Central memory CD8-positive, alpha-beta T cell (primary cell): ENCODE data around the gene SLC17A9.

Experiments
- ATAC-seq: fragments of 150-1000 bp; cut with Tn5 transposase; replicated peaks from 2 replicates; pipeline ENCODE4 v1.10.0; 2022; ENCODE audit warnings: mild to moderate bottlenecking, moderate FRiP score, moderate number of reproducible peaks; ENCODE audit not compliant: poor library complexity, severe bottlenecking; ENCODE audit errors: extremely low read depth
- DNase-seq, 2 donors: peaks; one replicate each; pipeline ENCODE4 v3.0.0; 2021; ENCODE audit warnings: low spot score in 2 of 2
- H3K27ac Mint-ChIP-seq: one replicate; pipeline ENCODE4 v1.8.0; 2022; ENCODE audit warnings: low read depth, mild to moderate bottlenecking, moderate library complexity, mixed read lengths
- H3K27me3 Mint-ChIP-seq: one replicate; pipeline ENCODE4 v1.8.0; 2022; ENCODE audit warnings: mixed read lengths
- H3K36me3 Mint-ChIP-seq: one replicate; pipeline ENCODE4 v1.8.0; 2022; ENCODE audit warnings: mild to moderate bottlenecking, moderate library complexity, mixed read lengths; ENCODE audit not compliant: insufficient read depth
- H3K4me1 Mint-ChIP-seq: one replicate; pipeline ENCODE4 v1.8.0; 2022; ENCODE audit warnings: mixed read lengths
- H3K4me3 Mint-ChIP-seq: one replicate; pipeline ENCODE4 v1.8.0; 2022; ENCODE audit warnings: mild to moderate bottlenecking, moderate library complexity, mixed read lengths
- H3K9me3 Mint-ChIP-seq: one replicate; pipeline ENCODE4 v1.8.0; 2022; ENCODE audit warnings: mixed read lengths

Gene SLC17A9

DNA sequence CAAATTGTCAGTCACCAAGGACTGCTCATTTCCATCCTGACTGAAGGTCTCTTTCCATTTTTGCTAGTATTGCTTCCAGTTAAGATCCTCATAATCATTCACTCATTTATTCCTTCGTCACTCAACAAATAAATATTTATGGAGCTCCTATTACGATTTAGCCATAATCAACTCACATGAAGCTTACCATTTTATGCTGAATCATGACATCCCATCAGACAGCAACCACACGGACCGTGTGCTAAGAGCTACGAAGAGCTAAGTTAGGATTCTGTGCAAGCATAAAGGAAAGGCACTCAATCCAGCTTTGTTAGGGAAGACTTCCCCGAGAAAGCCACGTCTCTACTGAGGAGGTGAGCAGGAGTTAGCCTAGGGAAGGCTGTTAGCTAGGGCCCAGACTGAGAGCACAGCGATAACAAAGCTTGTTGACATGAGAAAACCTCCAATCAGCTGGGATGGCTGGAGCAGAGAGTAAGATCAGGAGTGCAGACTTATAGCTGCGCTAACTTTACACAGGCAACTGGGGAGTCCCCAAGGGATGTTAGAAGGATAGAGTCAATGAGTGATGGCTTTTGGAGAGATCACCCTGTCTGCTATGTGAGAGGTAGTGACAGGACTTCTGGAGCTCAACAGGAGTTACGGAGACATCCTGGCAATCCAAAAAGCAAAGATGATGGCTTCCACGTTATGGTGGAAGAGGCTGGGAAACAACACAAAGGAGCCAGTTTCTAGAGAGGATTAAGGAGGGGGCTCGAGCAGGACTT is 17.1 kb upstream of the SLC17A9 start:
- Mint-ChIP-seq H3K36me3 (peaks cover 11% of the 10 kb centered on the region), H3K4me1 (peaks cover 29% of the 10 kb centered on the region), H3K4me3 (no peak overlapping the region), H3K27me3 (no peaks in the 10 kb centered on the region), H3K9me3 (no peaks in the 10 kb centered on the region), H3K27ac (no peak overlapping the region)
- ATAC-seq (no peak), DNase-seq (no peak)

DNA sequence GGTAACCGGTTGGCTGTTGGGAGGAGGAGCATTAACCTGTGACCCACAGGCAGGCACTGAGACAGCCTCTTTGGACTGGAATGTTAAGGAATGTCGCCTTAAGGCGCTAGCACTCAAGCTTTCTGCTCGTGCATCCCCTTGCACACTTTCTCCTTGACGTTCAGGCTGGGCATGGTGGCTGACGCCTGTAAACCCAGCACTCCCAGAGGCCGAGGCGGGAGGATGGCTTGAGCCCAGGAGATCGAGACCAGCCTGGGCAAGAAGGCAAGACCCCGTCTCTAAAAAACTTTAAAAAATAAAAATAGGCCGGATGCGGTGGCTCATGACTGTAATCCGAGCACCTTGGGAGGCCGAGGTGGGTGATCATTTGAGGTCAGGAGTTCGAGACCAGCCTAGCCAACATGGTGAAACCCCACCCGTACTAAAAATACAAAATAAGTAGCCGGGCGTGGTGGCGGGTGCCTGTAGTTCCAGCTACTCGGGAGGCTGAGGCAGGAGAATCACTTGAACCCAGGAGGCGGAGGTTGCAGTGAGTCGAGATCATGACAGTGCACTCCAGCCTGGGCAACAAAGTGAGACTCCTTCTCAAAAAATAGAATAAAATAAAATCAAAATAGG is 16.4 kb upstream of the SLC17A9 start:
- Mint-ChIP-seq H3K4me3 (no peak overlapping the region), H3K36me3 (peaks cover 12% of the 10 kb centered on the region), H3K27ac (no peak overlapping the region), H3K4me1 (peaks cover 29% of the 10 kb centered on the region), H3K27me3 (no peaks in the 10 kb centered on the region), H3K9me3 (no peaks in the 10 kb centered on the region)
- DNase-seq: no peak
- no peak for ATAC-seq

DNA sequence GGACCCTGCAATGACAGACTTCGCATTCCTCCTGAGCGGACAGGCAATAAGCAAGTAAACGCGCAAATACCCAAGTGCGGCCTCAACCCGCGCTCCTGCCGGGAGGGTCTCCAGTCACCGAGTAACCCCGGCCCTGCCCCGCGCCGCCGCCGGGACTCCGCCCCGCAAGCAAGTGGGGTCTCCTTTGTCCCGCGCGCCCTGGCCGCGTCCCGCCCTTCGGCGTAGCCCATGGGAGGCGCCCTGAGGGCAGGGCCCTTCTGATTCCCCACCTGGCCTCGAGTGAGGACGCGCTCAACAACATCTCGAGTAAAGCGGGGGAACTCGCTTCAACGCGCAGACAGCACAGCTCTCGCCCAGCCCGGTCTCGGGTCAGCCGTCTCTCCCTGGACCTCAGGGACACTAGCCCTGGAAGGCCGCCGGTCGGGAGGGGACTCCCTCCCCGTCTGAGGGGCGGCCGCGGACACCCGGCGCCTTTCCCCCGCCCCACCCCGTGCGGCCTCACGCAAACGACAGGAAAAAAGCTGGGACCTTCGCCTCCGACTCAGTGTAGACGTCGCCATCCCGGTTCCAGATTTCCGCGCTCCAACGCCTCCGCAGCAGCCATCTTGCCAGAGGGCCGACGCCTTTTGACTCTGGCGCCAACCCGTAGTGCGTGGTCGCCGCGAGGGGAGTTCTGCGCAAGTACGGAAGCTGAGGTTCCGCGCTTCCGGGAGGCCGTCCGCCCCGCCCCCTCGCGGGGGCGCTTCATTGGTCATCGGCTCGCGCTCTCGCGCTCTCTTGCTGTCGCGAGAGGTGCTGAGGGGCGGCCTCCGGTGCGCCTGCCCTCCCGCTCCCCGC is 15.0 kb upstream of the SLC17A9 start:
- H3K27me3 Mint-ChIP-seq: no peaks in the 10 kb centered on the region
- peak; percentile 87 for ATAC-seq
- DNase-seq: peak; percentile 94 to 95
- peak overlapping the region; percentile 97 for H3K4me3 Mint-ChIP-seq
- peaks cover 12% of the 10 kb centered on the region for H3K36me3 Mint-ChIP-seq
- H3K27ac Mint-ChIP-seq: peak overlapping the region; percentile 94
- no peaks in the 10 kb centered on the region for H3K9me3 Mint-ChIP-seq
- peaks cover 36% of the 10 kb centered on the region for H3K4me1 Mint-ChIP-seq

DNA sequence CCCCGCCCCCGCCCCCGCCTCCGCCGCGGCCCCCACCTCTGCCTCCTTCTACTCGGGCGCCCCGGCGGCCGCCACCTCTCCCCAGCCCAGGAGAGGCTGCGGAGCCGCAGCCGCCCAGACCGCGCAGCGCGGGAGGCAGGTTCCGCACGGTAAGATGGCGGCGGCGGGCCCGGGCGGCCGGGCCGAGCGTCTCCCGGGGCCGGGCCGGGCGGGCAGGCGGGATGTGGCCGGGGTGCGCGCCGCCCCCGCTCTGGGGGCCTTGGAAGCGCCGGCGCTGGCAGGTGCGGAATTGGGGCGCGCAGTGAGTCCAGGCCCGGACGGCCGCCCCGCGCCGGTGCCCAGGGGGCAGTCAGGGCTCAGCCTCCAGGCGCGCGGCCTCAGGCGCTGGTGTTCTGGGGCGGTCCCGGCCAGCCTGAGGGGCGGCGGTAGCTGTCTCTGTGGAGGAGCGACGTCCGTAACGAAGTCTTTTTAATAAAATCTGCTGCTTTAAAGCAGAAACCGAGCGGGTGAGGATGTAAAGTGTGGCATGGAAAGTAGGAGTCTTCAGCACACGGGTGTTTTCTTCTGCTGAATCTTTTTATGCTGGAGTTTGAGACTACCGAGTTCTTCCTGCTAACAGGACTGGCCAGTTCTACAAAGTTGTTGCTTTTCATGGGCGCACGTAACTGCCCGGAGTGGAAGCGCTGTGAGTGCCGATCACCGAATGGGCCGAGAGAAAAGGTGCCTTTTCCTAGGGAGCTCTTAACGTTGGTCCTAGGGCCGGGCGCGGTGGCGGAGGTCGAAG is 14.2 kb upstream of the SLC17A9 start, which contains the start of gene GID8:
Gene GID8 (plus strand): TSS at position 43 of the 784 bp plus-strand sequence. CDS start 3,356 bp downstream, outside the sequence.
- DNase-seq (peak in 1 of 2 donors; percentile 36), ATAC-seq (peak; percentile 61)
- Mint-ChIP-seq H3K27me3 (no peaks in the 10 kb centered on the region), H3K4me3 (peak within 1 kb of the TSS; percentile 97), H3K27ac (peak within 1 kb of the TSS; percentile 94), H3K4me1 (peaks cover 31% of the 10 kb centered on the region), H3K9me3 (no peaks in the 10 kb centered on the region), H3K36me3 (peaks cover 18% of the 10 kb centered on the region)

DNA sequence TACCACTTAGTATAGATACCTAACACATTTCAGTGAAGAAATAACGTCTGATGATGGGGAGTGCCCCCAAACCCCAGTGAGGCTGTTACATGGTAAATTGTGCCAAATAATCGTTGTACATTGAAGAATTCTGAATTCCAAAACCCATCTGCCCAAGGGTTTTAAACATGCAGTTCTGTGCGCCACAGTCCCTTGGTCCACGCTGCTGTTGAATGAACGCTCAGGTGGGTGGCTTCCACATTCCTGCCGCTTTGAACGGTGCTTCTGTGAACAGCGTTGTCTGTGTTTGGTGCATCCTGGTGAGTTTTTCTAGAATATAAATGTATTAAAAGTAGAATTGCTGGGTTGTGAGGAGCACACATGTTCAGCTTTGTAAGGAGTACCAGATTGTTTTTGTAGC is 11.6 kb upstream of the SLC17A9 start:
- H3K27ac Mint-ChIP-seq: no peak overlapping the region
- no peaks in the 10 kb centered on the region for H3K27me3 Mint-ChIP-seq
- no peaks in the 10 kb centered on the region for H3K9me3 Mint-ChIP-seq
- H3K36me3 Mint-ChIP-seq: peaks cover 35% of the 10 kb centered on the region
- no peak overlapping the region for H3K4me3 Mint-ChIP-seq
- DNase-seq (no peak), ATAC-seq (no peak)
- peaks cover 30% of the 10 kb centered on the region for H3K4me1 Mint-ChIP-seq

DNA sequence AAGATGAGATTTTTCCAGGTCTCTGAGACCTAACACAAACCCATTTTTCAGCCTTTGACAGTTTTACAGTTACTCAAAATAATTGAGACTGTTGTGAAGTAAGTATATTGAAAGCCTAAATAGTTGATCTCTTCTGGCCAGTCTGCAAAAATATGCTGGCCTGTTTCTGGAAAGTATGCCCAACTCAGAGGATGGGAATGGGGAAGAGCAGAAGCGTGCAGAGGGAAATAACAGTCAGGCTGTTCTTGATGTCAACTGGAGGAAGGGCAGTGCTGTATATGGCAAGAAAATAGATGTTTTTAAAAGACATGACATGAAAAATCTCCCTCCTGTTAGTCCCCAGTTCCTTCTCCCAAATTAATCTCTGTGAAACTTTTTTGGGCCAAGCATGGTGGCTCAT is 10.7 kb upstream of the SLC17A9 start:
- peaks cover 38% of the 10 kb centered on the region for H3K36me3 Mint-ChIP-seq
- H3K4me1 Mint-ChIP-seq: peaks cover 29% of the 10 kb centered on the region
- DNase-seq: no peak
- no peak for ATAC-seq
- H3K9me3 Mint-ChIP-seq: no peaks in the 10 kb centered on the region
- H3K27ac Mint-ChIP-seq: peak overlapping the region; percentile 76
- H3K4me3 Mint-ChIP-seq: no peak overlapping the region
- no peaks in the 10 kb centered on the region for H3K27me3 Mint-ChIP-seq

DNA sequence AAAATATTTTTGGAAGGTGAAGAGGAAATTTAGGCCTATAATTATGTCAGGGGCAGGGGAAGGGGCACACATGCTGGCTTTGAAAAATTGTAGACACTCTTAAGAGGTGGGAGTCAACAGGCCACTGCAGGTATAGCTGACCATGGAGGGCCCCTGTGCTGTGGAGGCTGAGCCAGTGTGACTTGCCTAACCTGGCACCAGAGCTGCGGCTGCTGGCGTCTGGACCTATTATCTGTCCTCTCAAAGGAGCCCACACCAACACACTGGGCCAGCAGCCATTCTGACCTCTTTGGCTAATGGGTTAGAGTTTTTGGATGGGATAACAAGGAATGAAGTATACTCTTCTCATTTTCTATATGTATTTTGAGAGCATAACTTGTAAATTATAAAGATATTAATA is 10.1 kb upstream of the SLC17A9 start:
- Mint-ChIP-seq H3K4me1 (peaks cover 30% of the 10 kb centered on the region), H3K36me3 (peaks cover 41% of the 10 kb centered on the region), H3K4me3 (no peak overlapping the region), H3K9me3 (no peaks in the 10 kb centered on the region), H3K27me3 (no peaks in the 10 kb centered on the region), H3K27ac (peak overlapping the region; percentile 76)
- ATAC-seq (no peak), DNase-seq (no peak)

DNA sequence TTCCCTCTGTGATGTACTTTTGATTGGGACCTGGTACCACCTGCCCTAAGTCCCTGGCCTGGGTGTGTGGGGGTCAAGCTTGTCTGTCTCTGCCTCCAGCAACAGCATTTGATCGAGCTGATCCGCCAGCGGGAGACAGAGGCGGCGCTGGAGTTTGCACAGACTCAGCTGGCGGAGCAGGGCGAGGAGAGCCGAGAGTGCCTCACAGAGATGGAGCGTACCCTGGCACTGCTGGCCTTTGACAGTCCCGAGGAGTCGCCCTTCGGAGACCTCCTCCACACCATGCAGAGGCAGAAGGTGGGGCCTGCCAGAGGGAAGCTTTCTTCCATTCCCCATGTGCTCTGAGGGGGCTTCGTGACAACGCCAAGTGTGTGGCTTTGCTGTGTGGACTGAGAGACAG is 9.1 kb upstream of the SLC17A9 start:
- Mint-ChIP-seq H3K9me3 (no peaks in the 10 kb centered on the region), H3K4me3 (no peak overlapping the region), H3K27ac (no peak overlapping the region), H3K36me3 (peaks cover 38% of the 10 kb centered on the region), H3K27me3 (no peaks in the 10 kb centered on the region), H3K4me1 (peaks cover 34% of the 10 kb centered on the region)
- ATAC-seq (no peak), DNase-seq (no peak)

DNA sequence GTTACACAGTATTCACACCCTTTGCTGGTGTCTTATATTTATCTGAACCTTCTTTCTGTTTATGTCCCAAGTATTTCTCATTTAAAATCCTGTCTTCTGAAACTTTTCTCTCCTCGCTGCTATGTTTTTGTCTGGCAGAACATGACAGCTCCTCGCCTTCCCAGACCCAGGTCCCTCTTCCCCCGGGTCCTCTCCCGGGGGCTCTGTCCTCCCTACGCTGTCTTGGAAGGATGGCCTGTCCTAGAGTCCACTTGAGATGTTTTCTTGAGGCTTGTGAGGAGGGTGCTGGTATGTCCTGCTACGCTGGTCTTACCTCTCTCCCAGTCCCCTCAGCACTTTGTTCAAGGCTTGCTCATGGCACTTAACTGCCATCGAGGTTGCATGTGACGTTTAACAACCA is 8.3 kb upstream of the SLC17A9 start:
- Mint-ChIP-seq H3K36me3 (peaks cover 36% of the 10 kb centered on the region), H3K27ac (no peak overlapping the region), H3K4me1 (peaks cover 26% of the 10 kb centered on the region), H3K27me3 (no peaks in the 10 kb centered on the region), H3K4me3 (no peak overlapping the region), H3K9me3 (no peaks in the 10 kb centered on the region)
- ATAC-seq: no peak
- no peak for DNase-seq

DNA sequence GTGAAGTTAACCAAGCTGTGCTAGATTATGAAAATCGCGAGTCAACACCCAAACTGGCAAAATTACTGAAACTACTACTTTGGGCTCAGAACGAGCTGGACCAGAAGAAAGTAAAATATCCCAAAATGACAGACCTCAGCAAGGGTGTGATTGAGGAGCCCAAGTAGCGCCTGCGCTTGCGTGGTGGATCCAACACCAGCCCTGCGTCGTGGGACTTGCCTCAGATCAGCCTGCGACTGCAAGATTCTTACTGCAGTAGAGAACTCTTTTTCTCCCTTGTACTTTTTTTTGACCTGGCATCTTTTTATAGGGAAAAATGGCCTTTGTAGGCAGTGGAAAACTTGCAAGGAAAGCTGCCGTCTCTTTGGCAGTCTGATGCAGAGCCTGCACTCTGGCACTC is 7.8 kb upstream of the SLC17A9 start:
- H3K4me1 Mint-ChIP-seq: peaks cover 20% of the 10 kb centered on the region
- H3K4me3 Mint-ChIP-seq: no peak overlapping the region
- H3K27ac Mint-ChIP-seq: no peak overlapping the region
- DNase-seq: no peak
- H3K9me3 Mint-ChIP-seq: no peaks in the 10 kb centered on the region
- ATAC-seq: no peak
- no peaks in the 10 kb centered on the region for H3K27me3 Mint-ChIP-seq
- peaks cover 37% of the 10 kb centered on the region for H3K36me3 Mint-ChIP-seq

DNA sequence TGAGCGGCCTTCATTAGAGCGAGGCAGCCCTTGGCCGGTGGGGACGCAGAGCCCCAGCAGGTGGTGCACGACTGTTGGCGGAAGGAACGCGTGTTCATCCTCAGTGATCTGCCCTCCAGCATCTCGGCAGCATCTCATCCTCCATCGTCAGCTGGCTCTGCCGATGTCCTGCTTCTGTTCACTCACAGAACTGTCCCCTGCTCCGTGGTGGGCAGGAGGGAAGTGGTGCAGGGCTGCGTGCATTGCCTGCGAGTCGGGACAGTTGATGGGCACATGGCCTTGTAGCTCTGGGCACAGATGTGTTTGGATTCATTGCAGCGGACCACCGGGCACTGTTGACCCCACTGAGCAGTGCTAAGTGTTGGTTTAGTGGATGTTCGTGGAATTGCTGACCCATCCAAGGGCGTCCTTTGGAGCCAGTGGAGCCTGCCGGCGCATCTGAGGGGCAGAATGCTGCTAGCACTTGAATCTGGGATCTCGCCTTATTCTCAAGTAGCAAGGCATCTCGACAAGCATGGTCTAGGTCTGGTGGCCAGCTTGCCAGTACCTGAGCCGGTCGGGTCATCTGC is 6.7 kb upstream of the SLC17A9 start:
- peaks cover 17% of the 10 kb centered on the region for H3K4me1 Mint-ChIP-seq
- no peaks in the 10 kb centered on the region for H3K9me3 Mint-ChIP-seq
- no peak overlapping the region for H3K27ac Mint-ChIP-seq
- no peaks in the 10 kb centered on the region for H3K27me3 Mint-ChIP-seq
- DNase-seq (no peak), ATAC-seq (no peak)
- no peak overlapping the region for H3K4me3 Mint-ChIP-seq
- peaks cover 35% of the 10 kb centered on the region for H3K36me3 Mint-ChIP-seq

DNA sequence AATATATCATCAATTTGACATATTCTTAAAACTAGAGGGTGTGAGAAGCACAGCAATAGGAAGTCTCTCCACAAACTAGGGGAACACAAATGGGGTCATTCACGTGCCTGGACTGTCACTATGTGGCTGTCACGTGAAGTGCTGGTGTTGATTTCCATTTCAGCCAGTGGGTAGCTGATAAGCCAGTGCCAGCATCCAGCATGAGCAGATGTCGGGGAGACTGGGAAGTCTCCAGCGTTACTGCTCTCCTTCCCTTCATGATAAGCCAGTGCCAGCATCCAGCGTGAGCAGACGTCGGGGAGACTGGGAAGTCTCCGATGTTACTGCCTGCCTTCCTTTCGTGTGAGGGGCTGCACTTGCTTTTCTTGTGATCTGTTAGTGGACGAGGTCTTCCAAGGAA is 5.6 kb upstream of the SLC17A9 start:
- H3K27ac Mint-ChIP-seq: no peak overlapping the region
- peaks cover 37% of the 10 kb centered on the region for H3K36me3 Mint-ChIP-seq
- DNase-seq: no peak
- no peaks in the 10 kb centered on the region for H3K27me3 Mint-ChIP-seq
- ATAC-seq: no peak
- peaks cover 10% of the 10 kb centered on the region for H3K4me1 Mint-ChIP-seq
- H3K4me3 Mint-ChIP-seq: no peak overlapping the region
- no peaks in the 10 kb centered on the region for H3K9me3 Mint-ChIP-seq
